Activated CD4-positive, CD25-positive, alpha-beta regulatory T cell treated with anti-CD3 and anti-CD28 coated beads, Interleukin-2, amount 50 U/mL, for 72 hours (primary cell): Measurements from ENCODE around the gene TTLL1.
A peak's percentile ranks its signal among the peaks of the same experiment; 100 is the strongest.
"Not testable (repeated sequence)": the region's sequence is repeated elsewhere in the genome, so short reads cannot be mapped to it uniquely, and the experiment has no call there.

Source experiments
- DNase-seq: peaks from one replicate; pipeline ENCODE4 v3.0.0; 2021

Gene TTLL1

DNA sequence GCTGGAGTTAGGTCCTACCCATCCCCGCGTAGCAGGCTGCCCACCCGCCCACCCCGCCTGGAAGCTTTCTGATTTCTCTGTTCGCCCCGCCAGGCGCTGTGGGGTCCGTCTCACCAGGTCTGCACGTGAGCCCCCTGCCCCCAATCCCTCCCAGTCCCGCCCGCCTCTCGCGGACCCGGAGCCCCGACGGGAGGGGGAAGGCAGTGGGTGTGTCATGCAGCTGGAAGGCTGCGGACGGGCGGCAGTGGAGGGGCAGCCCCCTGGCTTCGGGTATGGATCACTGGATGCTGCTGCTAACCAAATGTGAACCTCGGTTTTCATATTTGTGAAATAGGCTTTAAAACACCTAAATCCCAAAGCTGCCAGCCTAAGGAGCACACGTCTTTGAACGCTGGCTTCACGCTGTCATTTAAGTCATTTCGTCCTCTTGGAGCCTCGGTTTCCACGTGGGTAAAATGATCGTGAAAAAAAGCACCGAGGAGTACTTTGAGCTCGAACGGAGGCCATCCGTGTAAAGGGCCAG is 20.8 kb upstream of the TTLL1 start:
- DNase-seq: no peak

- DNase-seq: no peak
Measured at GRCh38 chr22:43109511-43109910, 20.3 kb upstream of the TTLL1 start.

- DNase-seq: no peak
Measured at GRCh38 chr22:43106302-43106701, 17.1 kb upstream of the TTLL1 start.

DNA sequence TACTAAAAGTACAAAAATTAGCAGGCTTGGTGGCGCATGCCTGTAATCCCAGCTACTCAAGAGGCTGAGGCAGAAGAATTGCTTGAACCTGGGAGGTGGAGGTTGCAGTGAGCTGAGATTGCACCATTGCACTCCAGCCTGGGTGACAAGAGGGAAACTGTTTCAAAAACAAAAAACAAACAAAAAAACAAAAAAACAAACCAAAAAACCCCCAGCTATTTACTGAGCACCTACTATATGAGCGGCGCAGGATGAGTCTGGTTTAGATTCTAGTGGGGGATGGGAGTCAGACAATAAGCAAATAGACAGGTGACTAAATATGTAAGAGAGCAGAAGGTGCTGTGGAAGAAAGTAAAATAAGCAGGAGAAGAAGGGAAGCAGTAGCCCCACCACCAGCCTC is 15.8 kb upstream of the TTLL1 start:
- not testable (repeated sequence) for DNase-seq

GRCh38 chr22:43104056-43104625 is 14.9 kb upstream of the TTLL1 start:
- peak; percentile 37 for DNase-seq

- no peak for DNase-seq
Measured at GRCh38 chr22:43101306-43101705, 12.1 kb upstream of the TTLL1 start.

DNA sequence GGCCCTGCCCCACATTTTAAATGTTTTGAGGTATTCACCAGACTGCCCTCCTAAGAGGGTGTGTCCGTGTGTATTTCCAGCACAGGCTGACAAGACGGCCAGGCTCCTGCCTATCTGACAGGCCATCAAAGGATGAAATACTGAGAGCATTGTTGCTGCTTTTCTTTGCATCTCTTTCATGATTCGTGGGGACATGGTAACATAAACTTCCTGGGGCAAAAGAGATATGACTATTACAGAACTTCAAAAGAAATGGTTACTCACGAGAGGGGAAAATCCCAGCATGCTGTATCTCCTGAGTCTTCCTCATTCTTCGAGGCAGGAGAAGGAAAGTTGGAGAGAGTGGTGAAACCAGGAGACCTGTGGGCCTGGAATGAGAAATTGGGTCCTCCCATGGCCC is 11.0 kb upstream of the TTLL1 start:
- DNase-seq: no peak

DNA sequence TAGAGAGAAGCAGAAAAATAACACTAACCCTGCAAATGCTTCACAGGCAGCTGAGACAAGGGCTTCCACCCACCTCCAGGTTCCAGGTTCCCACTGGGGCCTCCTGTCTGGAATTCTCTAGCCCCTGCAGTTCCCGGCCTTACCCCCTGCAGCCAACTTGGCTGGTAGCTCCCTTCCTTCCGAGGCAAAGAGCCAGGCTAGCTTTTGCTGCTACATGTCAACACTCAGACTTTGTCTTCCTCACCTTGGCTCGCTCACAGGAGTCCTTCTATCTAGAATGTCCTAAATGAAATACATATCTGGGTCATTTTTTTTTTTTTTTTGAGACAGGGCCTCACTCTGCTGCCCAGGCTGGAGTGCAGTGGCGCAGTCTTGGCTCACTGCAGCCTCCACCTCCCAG is 9.9 kb upstream of the TTLL1 start:
- DNase-seq: no peak

- DNase-seq: no peak
Measured at GRCh38 chr22:43098356-43098755, 9.2 kb upstream of the TTLL1 start.

DNA sequence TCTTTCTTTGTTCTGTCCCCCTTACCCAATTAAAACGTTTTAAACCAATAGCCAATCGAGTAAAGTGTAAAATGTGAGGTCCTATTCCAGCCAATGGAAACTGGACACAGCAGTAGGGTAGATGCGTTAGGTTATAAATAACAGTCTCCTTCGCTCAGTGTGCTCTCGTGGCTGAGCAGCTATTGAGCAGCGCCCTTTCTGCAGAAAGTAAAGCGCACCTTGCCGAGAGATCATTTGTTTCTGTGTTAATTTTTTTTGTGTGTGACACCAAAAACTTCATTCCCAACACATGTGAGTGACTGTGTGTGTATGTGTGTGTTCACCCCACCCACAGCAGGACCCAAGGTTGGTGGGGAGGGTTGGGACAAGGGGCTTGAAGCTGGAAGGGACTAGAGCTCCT is 7.2 kb upstream of the TTLL1 start:
- DNase-seq: no peak

- DNase-seq: no peak
Measured at GRCh38 chr22:43094551-43094950, 5.4 kb upstream of the TTLL1 start.

GRCh38 chr22:43094085-43094484 is 4.9 kb upstream of the TTLL1 start:
- DNase-seq: no peak

GRCh38 chr22:43092085-43092484 is 2.9 kb upstream of the TTLL1 start:
- no peak for DNase-seq

DNA sequence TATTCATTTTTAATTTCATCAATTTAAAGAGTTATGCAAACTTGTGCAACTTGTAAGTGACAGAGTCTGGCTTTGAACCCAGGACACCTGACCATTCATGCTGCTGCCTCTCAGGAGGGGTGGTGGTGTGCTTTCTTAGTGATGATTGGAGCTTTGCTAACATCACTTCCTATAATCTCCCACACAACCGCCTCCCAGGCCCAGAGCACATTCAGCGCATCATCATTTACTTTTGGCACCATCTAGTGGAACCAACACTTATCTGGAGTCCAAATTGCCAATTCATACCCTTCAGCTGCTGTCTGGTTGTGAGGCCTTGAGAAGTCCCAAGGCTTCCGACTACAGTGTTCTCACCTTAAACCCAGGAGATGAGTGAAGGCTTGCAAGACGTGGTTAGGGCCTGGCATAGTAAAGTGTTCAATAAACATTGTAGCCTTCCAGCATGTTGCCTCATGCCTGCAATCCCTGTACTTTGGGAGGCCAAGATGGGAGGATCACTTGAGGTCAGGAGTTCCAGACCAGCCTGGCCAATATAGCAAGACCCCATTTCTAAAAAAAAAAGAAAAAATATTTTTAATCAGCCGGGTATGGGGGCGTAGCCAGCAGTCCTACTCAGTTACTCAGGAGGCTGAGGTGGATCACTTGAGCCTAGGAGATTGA is 1.1 kb upstream of the TTLL1 start:
- DNase-seq: no peak

DNA sequence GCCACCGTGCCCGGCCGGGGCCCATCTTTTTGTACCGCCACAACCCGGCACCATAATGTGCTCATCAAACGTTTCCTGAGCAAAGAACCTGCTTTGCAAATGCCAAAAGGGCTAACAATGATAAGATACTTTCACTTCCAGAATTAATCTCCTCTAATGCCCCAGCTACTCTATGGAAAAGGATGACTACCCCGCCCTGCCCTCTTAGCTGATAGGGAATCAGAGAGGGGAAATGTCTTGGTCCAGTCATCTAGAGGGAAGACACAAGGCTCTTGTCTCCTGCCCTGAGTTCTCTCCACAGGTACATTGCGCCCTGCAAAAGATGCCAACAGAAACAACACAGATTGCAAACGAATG is 586 bp downstream of the TTLL1 start:
- peak; percentile 33 for DNase-seq

- no peak for DNase-seq
Measured at GRCh38 chr22:43085658-43086606, 3.3 kb downstream of the TTLL1 start.

- DNase-seq: no peak
Measured at GRCh38 chr22:43081968-43082367, 7.2 kb downstream of the TTLL1 start.

DNA sequence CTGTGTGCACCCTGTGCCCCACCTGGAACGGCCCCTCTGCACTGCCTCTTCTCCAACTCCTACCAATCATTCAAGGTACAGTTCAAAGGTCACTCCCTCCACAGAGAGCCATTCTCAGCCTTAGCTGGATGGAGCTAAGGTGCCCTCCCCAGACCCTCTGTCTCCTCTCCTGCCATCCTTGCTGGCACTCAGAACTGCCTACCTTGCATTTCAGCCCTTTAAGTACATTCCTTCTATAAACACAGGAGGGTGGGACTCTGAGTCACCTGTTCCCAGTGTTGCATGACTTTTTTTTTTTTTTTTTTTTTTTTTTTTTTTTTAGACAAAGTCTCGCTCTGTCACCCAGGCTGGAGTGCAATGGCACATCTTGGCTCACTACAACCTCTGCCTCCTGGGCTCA is 8.6 kb downstream of the TTLL1 start:
- no peak for DNase-seq

GRCh38 chr22:43079742-43080141 is 9.4 kb downstream of the TTLL1 start:
- DNase-seq: no peak

GRCh38 chr22:43078522-43078921 is 10.7 kb downstream of the TTLL1 start:
- DNase-seq: no peak

DNA sequence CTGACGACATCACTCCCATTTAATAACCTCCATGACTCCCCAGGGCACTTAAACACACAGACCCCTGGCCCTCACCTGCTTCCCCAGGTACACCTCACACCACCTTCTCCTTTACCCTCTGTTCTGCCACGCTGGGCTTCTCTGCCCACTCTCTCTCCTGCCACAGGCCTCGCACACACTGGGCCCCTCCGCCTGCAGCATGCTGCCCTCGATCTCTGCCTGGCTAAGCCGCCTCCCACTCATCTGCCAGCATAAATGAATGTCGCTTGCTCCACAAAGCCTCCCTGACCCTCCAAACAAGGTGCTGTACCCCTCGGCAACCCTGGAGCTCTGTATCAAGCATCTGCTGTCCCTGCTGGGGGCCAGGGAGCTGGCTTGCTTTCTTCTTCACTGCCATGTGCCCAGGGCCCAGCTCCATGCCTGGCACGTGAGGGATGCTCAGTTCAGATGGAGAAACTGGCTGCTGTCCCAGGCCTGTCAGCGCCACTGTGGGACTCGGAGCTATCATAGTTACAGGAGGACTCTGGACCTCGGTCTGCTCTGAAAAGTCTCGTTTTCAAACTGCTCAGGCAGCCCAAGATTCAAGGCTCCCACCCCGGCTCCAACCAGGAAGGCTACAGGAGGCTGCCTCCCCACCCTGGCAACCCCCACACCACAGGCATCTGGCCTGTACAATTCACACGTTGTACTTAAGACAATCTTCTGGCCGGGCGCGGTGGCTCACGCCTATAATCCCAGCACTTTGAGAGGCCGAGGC is 11.9 kb downstream of the TTLL1 start:
- DNase-seq: no peak

DNA sequence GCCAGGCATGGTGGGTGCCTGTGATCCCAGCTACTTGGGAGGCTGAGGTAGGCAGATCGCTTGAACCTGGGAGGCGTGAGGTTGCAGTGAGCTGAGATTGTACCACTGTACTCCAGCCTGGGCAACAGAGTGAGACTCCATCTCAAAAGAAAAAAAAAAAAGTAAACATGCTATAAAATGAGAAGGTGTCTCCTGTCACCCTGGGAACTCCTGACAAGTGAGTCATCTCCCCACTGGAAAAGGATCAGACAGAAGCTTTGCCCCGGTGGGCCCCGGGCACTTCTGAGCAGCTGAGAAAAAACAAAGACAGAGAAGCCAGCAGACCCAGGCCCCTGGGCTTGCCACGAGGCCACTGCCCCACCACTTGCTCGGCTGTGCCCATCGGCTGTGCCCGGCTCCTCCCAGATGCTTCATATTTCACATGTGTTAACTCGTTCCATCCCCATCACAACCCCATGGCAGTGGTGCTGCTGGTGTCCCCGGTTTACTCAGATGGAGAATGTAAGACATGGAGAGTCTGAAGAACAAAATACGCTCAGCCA is 22.3 kb downstream of the TTLL1 start:
- no peak for DNase-seq

GRCh38 chr22:43066134-43066533 is 23.1 kb downstream of the TTLL1 start:
- DNase-seq: no peak
